ENCODE results near the gene CDC42EP2.
"Not testable (repeated sequence)": the region's sequence is repeated elsewhere in the genome, so short reads cannot be mapped to it uniquely, and the experiment has no call there.

The CDC42EP2 gene

DNA sequence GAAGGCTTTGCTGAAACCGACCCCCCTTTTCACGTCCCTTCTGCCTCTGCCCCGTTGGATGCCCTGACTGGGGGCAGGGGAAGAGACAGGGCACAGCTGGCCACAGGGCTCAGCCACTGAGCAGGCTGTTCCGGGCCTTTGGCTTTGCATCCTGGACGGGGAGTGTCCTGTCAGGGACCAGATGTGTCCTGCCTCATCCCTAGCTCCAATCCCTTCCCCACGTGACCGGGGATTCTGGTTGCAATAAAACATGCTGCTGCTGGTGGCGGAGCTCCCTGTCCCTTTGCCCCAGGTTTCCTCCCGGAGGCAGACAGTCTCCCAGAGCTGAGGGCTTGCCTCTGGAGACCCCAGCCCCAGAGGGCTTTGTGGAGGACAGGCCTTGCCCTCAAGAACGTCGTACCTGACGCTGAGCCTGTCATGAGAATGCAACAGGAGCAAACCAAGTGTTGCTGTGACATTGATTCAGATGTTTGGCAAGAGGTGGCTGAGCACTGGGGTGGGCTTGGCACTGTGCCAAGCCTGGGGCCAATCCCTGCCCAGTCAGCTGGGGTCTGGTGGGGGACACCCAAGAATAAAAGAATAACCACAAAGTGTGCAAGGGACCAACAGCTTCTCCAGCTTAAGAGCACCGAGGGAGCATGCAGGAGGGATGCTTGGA is 7.3 kb downstream of the CDC42EP2 start:
- no peak for DNase-seq

DNA sequence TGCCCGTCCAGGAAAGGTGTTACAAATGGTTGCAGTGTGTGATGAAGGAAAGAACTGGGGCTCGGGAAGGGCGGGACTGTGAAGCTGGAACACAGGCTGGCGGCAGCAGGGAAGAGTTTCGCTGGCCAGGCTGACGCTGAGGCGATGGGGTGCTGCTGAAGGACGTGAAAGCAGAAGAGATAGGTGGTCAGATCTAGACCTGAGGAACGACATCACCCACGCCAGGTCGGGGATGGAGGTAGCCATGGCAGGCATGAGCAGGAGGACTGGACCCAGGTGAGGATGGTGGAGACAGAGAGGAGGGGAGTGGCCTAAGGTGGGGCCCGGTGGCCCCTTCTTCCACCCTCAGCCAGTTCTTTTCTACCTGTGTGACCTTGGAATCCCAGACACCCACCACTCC is 9.1 kb downstream of the CDC42EP2 start:
- no peak for DNase-seq

DNA sequence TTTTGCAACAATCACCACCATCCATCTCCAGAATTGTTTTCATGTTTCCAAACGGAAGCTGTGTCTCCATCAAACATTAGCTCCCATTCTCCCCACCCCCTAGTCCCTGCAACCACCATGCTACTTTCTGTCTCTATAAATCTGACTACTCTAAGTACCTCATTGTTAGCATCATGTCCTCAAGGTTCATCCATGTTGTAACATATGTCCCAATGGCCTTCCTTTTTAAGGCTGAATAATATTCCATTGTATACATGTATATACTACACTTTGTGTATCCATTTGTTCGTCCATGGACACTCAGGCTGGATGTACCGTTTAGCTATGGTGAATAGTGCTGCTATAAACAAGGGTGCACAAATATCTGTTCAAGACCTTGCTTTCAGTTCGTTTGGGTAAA is 10.8 kb downstream of the CDC42EP2 start:
- no peak for DNase-seq

DNA sequence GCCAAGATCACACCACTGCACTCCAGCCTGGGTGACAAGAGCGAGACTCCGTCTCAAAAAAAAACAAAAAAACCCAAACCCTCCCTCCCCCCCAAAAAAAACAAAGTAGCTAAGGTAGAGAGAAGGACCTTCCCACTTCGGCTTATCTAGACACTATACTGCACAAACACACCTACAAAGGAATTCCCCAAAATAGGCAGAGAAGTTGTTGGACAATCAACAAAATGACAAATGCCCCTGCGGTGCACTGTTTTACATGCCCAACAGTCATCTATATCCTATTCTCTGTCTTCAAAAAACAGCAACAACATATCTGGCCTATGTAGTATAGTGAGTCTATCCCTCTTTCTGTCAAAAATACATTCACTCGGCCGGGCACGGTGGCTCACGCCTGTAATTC is 12.4 kb downstream of the CDC42EP2 start:
- DNase-seq: no peak

DNA sequence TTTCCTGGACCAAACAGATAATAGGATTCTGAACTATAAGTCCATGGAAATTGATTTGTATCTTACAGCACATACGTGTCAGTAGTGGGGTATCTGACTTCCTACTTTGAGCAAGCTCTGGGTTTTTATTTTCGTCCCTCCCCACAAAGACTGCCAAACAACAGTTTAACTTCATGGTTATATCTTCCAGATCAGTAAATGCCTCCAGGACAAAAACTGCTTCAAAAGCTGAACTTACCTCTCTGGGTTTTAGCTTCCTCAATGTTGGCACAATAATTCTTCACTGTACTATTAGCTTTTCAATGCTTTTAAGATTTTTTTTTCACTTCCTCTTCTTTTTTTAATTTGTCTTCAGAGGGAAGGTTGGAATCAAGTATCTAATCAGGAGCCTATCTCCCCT is 14.8 kb downstream of the CDC42EP2 start:
- DNase-seq: no peak

DNA sequence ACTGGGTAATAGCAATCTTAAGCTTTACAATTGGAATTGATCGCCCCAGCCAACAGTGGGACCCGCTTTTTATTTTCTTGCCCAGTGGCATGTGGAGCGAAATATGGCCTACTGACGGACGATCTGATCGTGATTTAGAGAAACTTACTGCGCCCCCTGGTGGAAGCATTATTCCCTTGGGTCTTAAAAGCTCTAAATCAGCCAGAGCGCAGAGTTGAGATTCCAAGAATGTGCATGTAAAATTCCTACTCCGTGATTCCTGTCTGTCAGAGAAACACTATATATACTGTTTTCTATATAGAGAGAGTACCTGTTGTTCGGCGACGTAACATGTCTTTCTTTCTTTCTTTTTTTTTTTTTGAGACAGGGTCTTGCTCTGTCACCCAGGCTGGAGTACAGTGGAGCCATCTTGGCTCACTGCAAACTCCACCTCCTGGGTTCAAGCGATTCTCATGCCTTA is 15.3 kb downstream of the CDC42EP2 start:
- DNase-seq: peak; percentile 86

DNA sequence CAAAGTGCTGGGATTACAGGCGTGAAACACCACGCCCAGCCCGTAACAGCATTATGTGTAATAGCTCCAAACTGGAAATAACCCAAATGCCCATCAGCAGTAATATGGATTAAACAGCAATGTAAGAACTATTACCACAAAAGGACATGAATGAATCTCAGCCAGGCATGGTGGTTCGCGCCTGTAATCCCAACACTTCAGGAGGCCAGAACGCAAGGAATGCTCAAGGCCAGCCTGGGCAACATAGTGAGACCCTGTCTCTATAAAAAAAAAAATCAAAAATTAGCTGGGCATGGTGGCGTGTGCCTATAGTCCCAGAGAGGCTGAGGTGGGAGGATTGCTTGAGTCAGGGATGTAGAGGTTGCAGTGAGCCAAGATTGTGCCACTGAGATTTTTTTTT is 15.9 kb downstream of the CDC42EP2 start:
- no peak for DNase-seq

DNA sequence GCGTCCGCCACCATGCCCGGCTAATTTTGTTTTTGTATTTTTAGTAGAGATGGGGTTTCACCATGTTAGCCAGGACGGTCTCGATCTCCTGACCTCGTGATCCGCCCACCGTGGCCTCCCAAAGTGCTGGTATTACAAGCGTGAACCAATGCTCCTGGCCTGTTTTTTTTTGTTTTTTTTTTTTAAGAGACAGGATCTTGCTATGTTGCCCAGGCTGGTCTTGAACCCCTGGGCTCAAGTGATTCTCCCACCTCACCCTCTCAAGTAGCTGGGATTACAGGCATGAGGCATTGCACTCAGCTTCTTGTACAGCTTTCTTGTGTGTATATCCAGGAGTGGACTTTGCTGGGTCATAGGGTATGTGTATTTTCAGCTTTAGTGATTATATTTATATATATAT is 17.9 kb downstream of the CDC42EP2 start:
- DNase-seq: not testable (repeated sequence)

DNA sequence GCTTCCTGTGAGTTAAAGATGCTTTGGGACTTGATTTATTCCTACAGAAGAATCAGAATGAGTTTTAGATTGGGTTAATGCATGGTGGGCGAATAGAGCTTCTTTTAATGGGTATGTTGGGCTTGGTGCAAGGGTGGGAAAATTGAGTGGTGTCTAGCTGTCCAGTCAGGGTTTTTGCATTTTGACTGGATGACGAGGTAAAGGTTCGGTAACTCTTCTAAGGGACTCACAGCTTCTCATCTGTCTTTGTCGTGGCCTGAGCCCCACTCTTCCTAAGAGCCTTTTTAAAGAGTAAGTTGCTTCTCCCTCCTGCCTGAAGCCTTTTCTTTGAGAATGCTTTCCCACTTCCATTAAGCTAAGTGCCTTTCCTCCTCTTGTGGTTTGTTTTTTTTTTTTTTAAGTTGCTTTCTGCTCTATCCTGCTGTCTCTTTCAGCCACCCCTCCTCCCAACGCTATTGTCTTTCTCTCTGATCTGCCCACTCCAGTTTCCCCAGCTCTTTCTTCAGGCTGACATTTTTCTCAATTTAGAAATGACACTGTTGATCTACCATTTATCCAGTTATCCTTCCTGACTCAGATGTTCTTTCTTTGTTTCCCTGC is 20.1 kb downstream of the CDC42EP2 start:
- peak; percentile 25 for DNase-seq

DNA sequence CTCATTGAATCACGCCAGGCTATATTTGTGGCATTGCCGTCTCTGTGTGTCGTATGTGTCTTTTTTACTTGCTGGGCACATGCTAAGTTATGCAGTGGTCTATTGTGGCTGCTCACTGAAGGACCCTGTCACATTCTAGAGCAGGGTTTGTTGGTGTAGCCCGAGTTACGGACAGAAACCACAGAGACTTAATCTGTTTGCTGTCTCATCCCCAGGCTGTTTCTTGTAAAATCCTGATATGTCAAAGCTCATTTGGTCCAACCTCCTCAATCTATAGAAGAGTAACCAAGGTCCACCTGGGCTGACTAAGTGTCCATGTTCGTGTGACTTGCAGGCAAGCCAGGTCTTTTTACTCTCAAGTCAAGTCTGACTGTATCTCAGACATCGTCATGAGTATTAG is 24.0 kb downstream of the CDC42EP2 start:
- DNase-seq: no peak

DNA sequence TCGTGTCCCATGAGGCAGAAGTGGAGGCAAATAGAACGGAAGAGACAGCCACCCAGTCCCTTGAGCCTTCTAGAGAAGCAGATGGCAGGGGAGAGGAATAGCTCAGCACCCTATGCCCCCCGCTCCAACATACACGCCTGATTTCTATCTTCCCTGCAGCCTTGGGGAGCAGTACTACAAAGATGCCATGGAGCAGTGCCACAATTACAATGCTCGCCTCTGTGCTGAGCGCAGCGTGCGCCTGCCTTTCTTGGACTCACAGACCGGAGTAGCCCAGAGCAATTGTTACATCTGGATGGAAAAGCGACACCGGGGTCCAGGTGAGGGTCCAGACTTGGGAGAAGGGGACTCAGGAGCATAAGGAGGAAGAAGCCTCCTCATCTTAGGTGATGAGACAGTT is 25.6 kb downstream of the CDC42EP2 start:
- no peak for DNase-seq

DNA sequence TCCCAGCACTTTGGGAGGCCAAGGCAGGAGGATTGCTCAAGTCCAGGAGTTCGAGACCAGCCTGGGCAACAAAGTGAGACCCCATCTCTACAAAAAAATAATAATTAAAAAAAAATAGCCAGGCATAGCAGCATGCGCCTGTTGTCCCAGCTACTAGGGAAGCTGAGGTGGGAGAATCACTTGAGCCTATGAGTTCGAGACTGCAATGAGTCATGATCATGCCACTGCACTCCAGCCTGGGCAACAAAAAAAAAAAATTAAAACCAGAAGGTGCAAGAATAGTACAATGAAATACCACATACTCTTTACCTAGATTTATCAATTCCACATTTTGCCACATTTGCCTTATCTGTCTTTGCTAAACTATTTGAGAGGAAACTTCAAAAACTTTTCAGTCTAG is 27.2 kb downstream of the CDC42EP2 start:
- DNase-seq: no peak

DNA sequence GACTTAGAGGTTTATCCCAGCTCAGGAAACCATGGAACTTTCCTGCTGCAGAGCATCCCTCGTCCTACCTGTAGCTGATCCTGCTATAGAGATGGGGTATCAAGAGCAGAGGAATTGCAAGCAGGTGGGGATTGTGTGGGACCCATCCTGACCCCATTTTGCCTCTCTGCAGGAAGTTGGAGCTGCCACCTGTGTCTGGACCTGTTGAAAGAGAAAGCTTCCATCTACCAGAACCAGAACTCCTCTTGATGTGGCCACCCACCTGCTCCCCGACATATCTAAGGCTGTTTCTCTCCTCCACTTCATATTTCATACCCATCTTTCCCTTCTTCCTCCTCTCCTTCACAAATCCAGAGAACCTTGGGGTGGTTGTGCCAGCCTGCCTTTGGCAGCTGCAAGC is 36.8 kb downstream of the CDC42EP2 start:
- no peak for DNase-seq

DNA sequence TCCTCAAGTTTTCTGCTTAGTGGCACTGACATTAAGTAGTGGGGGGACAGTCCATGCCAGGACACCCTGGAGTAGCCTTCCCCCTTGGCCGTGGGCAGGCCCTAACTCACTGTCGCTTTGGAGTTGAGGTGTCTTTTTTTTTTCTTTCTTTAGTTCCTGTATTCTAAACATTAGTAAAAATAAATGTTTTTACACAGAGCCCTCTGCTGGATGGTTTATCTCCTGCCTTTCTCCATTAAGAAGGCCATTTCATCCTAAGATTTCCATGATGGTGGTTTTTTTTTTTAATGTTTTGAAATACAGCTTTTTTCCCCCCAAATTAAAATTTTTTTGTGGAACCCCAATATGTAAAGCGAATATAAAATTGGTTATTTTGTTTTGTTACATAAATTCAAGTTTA is 38.1 kb downstream of the CDC42EP2 start:
- DNase-seq: no peak

DNA sequence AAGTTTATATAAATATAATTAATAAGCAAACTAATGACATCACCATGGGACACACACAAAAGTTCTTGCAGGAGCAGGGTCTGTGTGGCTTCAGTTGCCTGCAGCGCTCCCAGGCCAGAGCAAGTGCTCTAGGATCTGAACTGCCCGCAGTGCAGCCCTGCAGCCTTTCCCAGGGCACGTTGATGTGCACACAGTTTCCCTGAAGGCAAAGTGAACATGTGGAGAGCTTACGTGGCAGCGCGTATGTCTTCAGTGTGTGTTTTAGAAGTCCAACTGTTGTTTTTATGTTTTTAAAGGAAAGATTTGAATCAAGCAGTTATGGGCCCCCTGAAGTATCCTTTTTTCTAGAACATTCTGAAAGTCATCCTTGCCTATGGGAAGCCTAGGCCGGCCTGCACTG is 38.7 kb downstream of the CDC42EP2 start:
- DNase-seq: no peak

DNA sequence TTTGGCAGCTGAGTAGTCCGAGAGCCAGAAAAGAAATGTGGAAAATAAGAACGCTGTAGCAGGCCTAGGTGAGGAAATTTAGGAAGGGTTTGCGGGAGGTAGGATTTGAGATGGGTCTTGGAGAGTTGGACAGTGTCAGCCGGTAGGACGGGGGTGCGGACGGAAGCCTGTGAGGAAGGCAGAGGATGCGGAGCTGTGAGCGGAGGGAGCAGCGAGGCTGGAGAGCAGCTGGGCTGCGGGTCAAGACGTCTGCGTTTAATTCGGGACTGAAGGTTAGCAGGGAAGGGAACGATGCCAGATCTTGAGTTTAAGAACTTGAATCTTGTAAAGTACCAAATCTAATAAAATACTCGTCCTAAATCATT is 39.2 kb downstream of the CDC42EP2 start:
- DNase-seq: no peak

DNA sequence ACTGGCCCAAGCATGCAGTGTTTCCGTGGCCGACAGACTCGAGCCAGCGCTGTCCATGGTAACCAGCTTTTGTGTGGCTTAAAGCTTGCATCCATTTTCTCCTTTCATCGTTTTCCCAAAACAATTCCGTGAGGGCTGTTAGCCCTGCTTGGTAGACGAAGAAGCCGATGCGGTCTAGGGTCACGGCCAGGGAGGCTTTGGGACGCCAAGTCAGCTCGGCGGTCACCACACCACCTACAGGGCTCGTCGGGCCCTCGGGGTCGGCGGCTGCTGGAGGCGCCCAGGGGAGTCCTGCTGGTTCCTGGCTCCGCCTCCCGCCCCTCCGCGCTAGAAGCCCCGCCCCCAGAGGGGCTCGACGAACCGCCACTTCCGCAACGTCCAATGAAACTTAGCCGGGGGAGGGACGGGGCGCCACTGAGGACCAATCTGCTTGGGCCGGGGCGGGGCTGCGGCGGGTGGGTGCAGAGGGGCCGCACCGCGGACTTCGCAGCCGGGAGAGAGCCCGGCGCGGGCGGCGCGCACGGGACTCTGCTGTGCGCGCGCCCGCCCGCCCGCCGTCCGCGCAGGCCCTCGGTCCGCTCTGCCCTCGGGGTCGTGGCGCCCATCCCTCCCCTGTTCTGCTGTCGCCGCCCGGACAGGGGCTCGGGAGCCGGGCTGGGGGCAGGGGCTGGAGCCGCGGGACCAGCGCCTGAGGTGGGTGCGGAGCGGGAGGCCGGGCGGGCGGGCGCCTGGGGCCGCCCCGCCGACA is 39.8 kb downstream of the CDC42EP2 start, which contains the start of gene TIGD3:
TIGD3 (plus strand) TSS at position 487 of the 748 bp plus-strand sequence. CDS start 1,058 bp downstream, outside the sequence.
- peak; percentile 96 for DNase-seq

DNA sequence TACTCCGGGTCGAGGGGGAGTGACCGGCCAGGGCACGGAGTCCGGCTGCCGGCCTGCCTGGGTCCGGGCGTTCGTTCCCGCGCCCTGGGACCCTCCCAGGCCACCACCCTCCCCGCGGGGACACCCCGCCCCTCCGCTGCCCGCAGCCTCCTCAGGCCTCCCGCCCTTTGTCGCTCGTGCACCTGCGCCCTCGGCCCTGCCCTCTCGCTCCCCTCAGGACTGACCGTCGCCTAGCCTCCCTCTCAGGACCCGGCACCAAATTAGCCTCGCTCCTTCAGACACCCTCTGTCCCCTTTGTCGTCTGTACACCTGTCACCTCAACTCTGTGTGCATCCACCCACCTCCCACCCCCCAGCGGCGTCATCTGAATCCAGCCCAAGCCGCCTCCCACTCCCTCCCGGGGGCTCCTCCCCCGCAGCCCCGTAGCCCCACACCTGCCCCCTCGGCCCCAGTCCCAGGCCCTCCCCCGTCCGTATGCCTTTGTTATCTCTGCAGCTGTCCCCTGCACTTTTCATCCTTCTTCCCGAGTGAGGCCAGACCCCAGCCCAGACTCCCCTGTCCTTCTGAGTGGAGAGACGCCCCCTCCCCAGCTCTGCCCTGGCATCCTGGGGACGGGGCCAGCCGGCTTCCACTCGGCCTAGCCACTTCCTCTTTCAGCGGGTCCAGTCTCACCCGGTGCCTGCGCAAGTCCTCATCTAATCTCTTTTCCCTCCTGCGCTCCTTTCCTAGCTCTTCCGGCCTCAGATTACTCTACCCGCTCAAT is 40.5 kb downstream of the CDC42EP2 start:
- DNase-seq: peak; percentile 65

DNA sequence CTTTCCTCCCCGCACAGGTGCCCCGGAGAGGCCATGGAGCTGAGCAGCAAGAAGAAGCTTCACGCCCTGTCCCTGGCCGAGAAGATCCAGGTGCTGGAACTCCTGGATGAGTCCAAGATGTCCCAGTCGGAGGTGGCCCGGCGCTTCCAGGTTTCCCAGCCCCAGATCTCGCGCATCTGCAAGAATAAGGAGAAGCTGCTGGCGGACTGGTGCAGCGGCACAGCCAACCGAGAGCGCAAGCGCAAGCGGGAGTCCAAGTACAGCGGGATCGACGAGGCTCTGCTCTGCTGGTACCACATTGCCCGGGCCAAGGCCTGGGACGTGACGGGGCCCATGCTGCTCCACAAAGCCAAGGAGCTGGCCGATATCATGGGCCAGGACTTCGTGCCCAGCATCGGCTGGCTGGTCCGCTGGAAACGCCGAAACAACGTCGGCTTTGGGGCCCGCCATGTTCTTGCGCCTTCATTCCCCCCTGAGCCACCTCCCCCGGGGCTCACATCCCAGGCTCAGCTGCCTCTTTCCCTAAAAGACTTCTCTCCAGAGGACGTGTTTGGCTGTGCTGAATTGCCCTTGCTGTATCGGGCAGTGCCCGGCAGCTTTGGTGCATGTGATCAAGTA is 41.2 kb downstream of the CDC42EP2 start:
- peak; percentile 82 for DNase-seq

DNA sequence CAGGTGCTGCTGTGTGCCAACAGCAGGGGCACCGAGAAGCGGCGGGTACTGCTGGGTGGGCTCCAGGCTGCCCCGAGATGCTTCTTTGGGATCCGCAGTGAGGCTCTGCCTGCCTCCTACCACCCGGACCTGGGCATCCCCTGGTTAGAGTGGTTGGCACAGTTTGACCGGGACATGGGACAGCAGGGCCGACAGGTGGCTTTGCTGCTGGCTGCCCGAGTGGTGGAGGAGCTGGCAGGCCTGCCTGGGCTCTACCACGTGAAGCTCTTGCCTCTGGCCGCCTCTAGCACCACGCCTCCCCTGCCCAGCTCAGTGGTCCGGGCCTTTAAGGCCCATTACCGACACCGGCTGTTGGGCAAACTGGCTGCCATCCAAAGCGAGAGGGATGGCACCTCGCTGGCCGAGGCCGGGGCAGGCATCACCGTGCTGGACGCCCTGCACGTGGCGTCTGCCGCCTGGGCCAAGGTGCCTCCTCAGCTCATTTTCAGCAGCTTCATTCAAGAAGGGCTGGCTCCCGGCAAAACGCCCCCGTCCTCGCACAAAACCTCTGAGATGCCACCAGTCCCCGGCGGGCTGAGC is 41.8 kb downstream of the CDC42EP2 start:
- no peak for DNase-seq

DNA sequence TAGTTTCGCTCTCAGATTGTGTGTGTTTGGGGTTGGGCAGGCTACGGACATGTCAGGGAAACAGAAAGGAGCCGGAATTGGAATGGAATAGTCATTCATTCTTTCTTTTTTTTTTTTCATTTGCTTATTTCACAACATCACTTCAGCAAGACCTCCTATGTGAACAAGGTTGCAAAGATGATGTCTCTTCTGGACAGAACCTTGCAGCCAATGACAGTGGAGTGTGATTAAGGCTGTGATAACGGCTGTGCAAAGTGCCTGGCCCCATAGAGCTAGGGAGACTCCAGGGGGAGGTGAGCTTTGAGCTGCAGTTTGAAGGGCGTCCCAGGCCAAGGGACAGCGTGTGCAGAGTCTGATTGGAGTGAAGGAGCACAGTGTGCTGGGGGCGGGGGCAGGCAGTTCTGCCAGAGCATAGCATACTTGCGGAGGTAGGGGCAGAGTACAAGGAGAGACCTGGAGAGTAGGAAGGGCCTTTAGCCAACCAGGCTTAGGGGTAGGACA is 43.2 kb downstream of the CDC42EP2 start:
- no peak for DNase-seq

DNA sequence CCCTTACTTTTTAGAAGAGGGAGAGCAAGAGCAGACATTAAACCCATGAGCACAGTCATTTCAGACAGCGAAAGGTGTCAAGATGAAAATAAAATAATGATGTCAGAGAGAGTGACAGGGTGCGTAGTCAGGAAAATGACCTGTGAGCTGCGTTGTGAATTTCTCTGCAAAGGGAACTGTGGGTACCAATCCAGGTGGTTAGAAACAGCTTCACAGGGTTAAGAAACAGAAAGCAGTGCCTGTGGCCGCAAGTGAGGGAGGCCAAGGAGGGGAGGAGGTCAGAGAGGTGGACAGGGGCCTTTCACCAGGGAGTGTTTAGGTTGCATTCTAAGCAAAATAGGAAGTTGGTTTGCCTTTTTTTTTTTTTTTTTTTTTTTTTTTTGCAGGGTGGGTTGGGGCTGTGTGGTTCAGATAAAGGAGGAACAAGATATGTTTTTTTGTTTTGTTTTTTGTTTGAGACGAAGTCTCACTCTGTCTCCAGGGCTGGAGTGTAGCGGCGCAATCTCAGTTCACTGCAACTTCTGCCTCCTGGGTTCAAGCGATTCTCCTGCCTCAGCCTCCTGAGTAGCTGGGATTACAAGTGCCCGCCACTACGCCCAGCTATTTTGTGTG is 47.8 kb downstream of the CDC42EP2 start:
- DNase-seq: no peak

Measured in retina (tissue), 1 donor.